Measurements from ENCODE around the gene FAM200A. TPM values are rescaled to one million over a fixed set of nuclear protein-coding genes. Genes with fewer than 3 reads are reported as not detected.
"Not testable (repeated sequence)": the region's sequence is repeated elsewhere in the genome, so short reads cannot be mapped to it uniquely, and the experiment has no call there.

The FAM200A gene
- 9.5 and 10.8 TPM in 2 replicates for total RNA-seq (2014; rRNA removed; shearing (Covaris generic))

- peak; percentile 96 for DNase-seq (ENCODE audit: low read depth)
Observed at GRCh38 chr7:99551767-99552463, at the start of gene FAM200A. FAM200A (minus strand) TSS chr7:99552114; CDS start chr7:99548407, 3,707 bp downstream.

DNA sequence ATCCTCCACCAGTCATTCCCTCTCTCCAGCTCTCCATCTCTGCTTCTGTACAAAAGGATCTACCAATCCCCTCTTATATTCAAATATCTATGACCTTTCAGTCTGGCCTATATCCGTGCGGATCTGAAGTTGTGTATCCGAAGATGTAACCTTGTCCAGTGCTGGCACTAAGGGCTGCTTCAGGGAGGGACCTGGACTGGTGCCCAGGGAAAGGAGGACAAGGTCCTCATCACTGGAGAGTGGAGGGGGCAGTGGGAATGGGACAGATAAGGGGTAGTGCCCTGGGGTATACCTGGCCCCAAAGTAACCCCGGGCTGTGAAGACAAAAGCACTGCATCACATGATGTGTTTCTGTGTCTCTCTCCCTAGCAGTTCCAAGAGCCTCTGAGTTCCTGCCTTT lies 47.9 kb upstream of the FAM200A start:
- no peak for DNase-seq (ENCODE audit: low read depth)

GRCh38 chr7:99597762-99598501 lies 46.0 kb upstream of the FAM200A start, which contains the start of gene TMEM225B:
TMEM225B (plus strand) TSS chr7:99598267; CDS start chr7:99604389, 6,122 bp downstream.
- no peak for DNase-seq (ENCODE audit: low read depth)

DNA sequence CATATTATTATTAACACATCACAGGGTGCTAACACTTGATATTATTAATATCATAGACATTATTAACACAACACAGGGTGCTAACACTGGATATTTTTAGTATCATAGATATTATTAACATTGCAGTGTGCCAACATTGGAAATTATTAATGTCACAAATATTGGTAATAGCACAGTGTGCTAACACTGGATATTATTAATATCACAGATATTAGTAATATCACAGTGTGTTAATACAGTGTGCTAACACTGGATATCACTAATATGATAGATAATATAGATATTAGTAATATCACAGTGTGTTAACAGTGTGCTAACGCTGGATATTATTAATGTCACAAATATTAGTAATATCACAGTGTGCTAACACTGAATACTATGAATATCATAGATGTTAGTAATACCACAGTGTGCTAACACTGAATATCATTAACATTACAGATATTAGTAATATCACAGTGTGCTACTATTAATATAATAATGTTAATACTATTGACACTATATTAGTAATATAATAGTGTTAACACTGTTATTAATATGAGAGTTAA lies 44.6 kb upstream of the FAM200A start:
- DNase-seq (ENCODE audit: low read depth), result no peak

DNA sequence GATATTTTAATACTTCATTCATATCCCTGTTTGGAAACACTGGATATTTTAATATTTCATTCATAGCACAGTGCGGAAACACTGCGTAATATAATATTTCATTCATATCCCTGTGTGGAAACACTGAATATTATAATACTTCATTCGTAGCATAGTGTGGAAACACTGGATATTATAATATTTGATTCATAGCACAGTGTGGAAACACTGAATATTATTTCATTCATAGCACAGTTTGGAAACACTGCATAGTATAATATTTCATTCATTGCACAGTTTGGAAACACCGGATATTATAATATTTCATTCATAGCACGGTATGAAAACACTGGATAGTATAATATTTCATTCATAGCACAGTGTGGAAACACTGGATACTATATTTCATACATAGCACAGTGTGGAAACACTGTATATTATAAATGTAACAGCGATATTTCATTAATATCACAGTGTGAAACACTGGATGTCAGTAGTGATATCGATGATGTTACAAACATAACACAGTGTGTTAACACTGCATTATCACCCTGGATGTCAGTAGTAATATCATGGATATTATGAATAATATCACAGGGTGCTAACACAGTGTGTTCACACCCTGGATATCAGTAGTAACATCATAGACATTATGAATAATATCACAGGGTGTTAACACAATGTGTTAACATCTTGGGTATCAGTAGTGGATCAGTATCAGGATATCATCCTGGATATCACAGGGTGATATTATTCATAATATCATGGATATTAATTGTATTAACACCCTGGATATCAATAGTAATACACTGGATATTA lies 43.2 kb upstream of the FAM200A start:
- no peak for DNase-seq (ENCODE audit: low read depth)

DNA sequence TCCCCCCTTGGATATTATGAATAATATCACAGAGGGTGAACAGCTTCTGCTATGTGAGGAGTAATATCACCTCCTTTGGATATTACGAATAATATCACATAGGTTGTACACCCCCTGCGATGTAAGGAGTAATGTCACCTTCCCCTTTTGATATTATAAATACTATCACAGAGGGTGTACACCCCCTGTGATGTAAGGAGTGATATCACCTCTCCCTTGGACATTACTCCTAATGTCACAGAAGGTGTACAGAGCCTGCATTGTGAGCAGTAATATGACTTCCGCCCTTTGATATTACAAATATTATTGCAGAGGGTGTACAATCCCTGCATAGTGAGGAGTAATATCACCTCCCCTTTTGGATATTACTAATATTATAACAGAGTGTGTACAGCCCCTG lies 37.0 kb upstream of the FAM200A start:
- no peak for DNase-seq (ENCODE audit: low read depth)

DNA sequence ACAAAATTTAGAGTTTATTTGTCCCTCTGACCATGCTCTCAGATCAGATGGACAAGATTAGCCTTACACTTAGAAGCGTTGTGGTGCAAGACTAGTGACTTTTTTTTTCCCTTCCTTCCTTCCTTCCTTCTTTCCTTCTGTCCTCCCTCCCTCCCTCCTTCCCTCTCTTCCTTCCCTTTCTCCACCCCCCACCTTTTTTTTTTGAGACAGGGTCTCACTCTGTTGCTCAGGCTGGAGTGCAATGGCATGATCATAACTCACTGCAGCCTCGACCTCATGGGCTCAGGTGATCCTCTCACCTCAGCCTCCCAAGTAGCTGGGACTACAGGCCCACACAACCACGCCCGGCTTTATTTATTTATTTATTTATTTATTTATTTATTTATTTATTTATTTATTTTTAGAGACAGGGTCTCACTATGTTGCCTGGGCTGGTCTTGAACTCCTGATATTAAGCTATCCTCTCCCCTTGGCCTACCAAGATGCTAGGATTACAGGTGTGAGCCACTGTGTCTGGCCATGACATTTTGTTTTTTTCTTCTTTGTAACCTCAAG lies 28.9 kb upstream of the FAM200A start:
- not testable (repeated sequence) for DNase-seq (ENCODE audit: low read depth)

DNA sequence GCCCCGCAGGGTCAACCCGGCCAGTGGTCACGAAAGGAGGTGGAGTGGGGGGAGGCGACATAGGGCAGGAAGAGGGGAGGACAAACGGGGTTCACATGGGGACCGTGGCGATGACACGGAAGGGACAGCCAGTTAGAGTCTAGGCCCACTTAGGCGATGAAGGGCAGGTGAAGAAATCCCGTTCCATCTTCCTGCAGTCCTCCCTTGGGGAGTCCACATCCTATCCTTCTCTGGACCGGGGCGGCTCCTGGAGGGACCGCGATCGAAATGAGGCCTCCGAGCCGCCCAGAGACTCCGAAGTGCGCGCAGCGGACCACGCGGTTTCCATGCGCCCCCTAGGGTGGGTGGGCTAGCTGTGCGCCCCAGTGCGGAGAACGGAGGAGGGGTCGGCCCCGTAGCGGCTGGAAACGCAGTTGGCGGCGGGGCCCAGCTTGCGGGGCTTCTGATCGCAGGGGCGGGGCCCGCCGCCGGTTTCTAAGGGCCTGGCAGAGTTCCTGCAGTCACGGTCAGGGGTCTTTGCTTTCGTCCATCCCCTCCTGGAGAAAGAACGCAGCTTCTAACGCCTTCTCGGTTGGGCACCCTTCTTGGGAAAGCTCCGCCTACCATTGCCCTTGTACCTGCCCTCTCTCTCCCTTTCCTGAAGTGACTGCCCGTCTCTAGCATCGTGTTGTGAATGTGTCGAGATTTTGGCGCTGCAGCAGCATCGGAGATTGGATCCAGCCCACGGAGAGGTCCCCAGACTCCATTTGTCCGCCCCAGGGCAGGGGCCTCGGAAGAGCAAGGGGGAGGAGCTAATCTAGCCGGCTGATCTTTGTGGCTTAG lies 28.3 kb upstream of the FAM200A start:
- peak; percentile 41 for DNase-seq (ENCODE audit: low read depth)

- DNase-seq (ENCODE audit: low read depth), result no peak
Observed at GRCh38 chr7:99579281-99579955, 27.5 kb upstream of the FAM200A start.

- no peak for DNase-seq (ENCODE audit: low read depth)
Observed at GRCh38 chr7:99576251-99576650, 24.3 kb upstream of the FAM200A start.

- no peak for DNase-seq (ENCODE audit: low read depth)
Observed at GRCh38 chr7:99573257-99573656, 21.3 kb upstream of the FAM200A start.

DNA sequence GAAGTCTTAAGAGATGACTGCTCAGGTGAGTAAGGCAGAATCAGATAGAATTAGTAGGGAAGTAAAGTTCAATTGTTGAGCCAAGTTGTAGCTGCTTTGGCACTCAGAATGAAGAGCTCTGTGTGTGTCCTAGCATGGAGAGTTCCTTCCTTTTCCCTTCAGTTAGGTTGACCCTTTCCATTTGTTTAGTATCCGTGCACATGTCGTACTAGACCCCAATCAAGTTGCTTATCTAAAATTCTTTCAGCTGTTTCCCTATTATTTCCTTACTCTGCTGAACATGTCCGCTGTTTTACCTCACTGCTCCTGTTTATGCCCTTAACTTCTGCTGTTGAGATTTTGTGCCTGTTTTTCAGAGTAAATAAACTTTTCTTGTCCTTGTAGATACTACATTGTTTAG lies 19.9 kb upstream of the FAM200A start:
- no peak for DNase-seq (ENCODE audit: low read depth)

GRCh38 chr7:99568770-99569169 lies 16.9 kb upstream of the FAM200A start:
- DNase-seq (ENCODE audit: low read depth), result not testable (repeated sequence)

DNA sequence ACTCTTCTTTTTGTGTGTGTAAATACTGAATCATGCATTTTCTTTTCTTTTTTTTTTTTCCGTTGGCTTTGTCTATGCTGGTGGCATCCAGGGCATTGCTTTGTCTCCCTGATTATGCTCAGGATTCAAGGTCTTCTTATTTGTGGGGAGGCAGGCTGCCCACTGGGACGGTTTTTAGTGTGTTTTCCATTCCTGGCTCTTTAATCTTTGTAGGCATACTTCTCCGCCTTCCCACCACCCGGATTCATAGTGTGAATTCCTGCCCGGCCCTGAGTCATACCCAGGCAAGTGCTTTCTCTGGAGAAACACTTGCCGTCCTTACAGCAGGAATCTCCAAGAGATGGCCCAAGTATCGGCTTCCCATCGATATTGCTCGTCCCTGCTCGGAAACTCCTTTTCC lies 11.7 kb upstream of the FAM200A start:
- DNase-seq (ENCODE audit: low read depth), result peak; percentile 73

DNA sequence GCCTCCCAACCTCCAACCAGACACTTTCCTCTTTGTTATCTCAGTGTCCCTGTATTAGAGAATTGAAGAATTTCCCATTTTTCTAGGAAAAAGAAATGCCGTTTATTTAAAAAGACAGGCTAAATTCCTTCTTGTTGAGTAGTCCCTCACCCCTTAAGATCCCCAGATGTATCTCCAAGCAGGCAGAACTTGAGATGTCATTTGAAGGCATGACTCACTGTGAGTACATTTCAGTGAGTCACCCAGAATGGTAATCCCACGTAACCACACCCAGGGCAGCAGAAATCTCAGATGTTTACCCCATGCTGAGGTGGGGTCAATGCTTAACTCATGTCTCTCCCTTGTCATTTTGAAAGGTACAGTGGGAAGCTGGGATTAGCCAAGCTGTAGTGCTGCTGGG lies 10.9 kb upstream of the FAM200A start:
- peak; percentile 99 for DNase-seq (ENCODE audit: low read depth)

DNA sequence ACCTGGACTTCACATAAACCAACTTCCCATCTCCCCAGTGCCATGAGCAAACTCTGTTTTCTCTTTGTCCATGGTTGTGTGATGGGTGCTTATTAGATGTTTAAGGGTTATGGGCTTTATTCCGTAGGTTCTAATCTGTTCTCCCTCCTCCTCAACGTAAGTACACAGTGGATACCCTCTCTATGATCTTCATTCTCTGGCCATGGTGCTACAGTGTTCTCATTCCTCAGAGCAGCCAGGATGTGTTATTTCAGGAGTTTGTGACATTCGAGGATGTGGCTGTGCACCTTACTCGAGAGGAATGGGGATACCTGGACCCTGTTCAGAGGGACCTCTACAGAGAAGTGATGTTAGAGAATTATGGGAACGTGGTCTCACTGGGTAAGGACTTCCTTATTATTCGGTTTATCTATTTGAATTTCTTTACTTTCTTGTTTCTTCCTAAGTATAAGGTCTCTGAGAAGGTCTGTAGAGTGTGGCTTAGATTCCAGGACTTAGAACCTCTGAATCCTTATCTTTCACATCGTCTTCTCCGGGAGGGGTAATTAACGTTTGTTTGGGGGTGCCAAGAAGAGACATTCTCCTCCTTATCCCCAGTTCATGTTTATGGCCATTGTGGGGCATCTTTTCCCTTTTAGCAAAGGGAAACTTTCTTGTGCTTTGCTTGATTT lies 10.3 kb upstream of the FAM200A start:
- no peak for DNase-seq (ENCODE audit: low read depth)

DNA sequence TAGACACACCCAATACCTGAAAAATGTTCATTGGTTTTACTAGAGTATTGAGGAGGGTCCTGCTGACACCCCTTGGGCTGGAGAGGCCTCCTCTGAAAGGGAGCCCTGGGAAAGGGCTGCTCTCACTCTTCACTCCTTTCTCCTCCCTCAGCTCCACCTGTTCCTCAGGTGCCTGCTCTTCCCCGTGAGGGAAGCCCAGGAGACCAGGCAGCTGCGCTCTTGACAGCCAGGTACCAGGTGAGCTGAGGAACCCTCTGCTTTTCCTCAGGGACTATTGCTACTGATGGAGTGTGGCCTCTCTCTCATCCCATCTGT lies 9.8 kb upstream of the FAM200A start:
- no peak for DNase-seq (ENCODE audit: low read depth)

GRCh38 chr7:99560834-99561736 lies 9.2 kb upstream of the FAM200A start:
- no peak for DNase-seq (ENCODE audit: low read depth)
